NCI-H2227 (cell line): Measurements from ENCODE around the gene TMEM185B.
A peak's percentile ranks its signal among the peaks of the same experiment; 100 is the strongest.
"Not testable (repeated sequence)": the region's sequence is repeated elsewhere in the genome, so short reads cannot be mapped to it uniquely, and the experiment has no call there.

ENCODE experiments used
- DNase-seq: peaks from one replicate; lab custom pipeline; 2025; ENCODE audit not compliant: unreplicated experiment; lab: John Stamatoyannopoulos, UW

Gene TMEM185B

DNA sequence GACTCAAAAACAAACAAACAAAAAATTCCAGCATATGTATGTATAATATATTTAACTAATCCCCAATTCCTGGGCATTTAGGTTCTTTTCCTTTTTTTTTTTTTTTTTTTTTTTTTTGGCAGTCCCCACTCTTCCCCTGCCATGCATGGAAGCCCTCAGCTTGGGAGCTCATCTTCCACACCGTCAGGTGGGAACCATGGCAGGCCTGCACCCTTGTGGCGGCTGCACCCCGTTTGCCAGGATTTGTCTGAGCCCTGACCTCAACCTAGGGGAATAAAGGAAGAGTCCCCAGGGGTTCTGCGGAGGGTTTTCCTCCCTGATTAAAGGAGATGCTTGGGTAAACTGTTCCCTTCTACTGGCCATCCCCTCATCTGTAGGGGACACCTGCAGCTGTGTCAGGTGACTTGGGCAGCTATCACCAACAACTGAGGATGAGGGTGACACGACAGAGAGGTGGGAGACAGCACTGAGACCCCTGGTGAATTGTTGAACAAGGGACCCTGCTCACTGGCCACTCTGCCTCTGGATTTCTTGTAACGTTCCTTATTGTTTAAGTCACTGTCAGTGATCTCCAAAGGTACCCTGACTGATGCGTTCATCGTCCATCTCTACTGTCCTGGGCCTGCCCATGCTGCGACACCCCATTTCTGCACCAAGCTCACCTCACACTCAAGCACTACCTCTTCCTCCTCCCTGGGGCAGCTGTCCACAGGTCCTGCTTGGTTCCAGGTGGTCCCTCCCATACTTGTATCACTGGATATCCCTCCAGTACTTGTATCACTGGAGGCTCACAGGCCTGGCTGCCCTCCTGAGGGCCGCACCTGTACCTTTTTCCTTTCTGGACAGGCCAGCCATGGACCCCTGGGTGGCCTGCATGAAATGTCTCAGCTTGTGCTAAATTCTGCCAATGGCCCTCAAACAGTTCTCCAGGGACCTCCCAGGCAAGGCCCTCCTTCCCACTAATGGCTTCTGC, 14.5 kb downstream of the TMEM185B start:
- no peak for DNase-seq

DNA sequence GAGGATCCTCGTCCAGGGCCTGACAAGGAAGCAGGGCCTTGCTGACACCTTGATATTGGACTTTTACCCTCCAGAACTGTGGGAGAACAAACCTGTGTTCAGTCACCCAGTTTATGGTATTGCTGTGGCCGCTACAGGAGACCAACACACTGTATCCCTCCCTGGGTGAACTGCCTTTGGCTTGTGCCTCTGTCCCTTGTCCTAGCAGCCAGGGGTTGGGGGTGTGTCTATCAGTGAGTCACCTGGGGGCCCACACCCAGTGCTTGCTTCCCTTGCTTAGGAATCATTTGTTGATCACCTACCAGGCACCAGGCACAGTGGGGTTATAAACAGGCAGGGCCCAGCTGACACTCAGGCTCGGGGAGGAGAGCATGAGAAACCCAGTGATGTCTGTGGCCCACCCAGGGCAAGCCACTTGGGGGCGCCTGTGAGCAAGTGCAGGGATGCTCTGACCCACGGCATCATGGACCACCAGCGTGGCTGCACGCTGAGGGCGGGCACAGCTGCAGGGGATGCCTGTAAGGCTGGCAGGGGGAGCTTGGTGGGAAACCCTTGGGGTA, 17.1 kb downstream of the TMEM185B start:
- no peak for DNase-seq

DNA sequence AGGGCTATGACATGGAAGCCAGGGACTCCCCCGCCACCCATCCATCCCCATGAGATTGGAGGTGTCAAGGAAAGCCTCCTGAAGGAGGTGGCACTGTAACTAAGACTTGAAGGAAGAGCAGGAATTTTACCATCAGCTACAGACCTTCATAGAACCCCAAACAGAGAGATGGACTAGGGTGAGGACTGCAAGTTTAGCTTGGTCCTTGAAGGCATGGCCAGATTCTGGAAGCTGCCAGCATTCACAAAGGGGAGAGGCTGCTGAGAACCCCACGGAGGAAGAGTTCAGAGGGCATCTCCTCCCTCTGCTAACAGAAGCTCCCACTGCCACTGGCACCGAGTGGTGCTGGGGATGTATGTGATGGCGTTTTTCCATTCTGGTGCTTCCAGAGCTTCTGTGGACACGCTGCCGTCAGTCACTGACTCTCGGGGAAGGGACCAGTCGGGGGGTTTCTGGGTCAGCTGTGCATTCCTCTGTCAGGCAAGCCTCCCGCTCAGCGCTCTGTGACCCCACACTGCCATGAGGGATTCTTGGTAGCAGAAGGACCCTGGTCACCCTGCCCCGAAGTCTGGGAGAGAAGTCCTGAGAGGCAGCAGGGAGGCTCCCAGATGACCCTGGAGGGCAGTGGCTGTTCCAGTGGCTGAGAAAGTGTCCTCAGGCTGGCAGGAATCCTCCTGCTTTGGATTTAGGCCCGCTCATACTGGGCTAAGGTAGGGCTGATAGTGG, 18.1 kb downstream of the TMEM185B start:
- no peak for DNase-seq

DNA sequence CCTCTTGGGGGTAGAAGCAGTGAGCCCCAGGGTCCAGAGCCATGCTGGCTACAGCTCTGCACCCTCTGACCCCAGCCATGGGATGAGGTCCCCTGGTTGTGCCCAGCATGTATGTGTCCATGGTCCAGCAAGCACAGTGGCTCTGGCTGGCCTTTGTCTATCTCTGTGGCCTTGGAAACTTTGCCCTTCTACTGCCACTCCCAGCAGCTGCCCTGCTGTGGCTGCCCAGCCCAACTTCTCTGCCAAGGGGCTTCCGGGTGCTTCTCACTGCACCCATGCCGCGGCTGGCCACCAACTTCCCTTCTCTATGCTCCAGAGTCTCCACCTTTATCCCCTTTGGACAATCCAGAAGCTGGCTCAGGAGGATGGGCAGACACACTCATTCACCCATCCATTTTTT, 18.8 kb downstream of the TMEM185B start:
- no peak for DNase-seq

DNA sequence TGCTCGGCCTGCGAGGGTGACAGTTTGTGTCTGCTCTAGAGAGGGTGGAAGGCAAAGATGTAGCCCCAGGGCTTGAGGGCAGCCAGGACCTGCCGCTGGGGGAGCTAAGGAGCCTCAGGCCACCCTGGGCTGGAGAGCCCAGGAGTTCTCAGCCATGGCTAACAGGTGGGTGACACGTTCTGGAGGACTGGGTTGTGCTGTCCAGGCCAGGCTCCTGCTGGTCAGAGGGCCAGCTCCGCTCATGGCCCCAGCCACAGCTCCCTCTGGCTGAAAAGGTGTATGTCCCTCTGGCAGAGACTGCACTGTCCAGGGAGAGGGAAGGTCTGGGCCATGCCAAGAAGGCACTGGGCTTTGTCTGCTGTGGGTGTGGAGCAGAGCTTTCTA, 19.2 kb downstream of the TMEM185B start:
- DNase-seq: no peak

DNA sequence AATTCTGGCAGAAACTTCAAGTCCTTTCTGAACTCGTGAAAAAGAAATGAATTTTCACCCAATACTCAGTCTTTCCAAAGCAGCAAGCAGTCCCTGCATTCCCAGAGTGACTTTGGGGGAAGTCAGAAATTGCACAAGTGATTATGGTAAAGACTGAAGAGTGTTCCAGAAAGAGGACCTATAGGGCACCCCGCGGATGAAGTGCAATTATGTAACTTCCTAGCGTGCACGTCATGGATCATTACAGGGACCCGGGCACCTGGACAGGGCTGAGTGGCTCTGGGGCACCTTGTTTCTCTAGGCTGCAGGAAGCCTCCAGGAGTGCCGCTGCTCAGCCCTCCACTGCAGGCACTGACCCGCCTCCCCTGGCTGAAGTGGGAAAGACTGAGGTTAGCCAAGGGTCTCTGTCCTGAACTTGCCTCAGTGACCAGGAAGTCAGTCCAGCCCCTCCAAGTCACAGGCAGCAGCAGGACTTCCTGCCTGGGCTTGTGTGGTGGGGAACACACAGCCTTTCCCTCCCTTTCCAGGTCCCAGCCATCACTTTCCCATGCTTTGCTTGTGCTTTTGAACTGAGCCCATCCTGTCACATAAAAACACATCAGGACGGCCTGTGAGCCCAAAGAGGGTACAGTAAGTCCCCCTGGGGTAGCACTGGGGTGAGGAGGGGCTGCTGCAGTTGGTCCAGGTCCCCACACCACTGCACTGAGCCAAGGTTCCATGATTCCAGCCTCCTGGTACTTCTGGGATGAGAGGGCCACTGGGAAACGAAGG, 19.8 kb downstream of the TMEM185B start:
- DNase-seq: no peak

DNA sequence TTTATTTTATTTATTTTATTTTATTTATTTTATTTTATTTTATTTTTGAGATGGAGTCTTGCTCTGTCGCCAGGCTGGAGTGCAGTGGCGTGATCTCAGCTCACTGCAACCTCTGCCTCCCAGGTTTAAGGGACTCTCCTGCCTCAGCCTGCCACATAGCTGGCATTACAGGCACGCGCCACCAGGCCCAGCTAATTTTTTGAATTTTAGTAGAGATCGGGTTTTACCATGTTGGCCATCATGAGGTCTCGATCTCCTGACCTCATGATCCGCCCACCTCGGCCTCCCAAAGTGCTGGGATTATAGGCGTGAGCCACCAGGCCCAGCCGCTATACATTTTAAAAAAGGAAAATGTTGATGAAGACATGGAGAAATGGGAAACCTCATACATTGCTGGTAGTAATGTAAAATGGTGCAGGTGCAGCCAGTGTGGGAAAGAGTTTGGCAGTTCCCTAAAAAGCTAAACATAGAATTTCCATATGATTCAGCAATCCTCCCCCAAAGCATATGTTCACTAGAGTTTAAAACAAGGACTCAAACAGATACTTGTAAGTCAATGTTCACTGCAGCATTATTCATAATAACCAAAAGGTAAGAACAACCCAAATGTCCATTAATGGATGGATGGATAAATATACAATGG, 23.3 kb downstream of the TMEM185B start:
- not testable (repeated sequence) for DNase-seq

DNA sequence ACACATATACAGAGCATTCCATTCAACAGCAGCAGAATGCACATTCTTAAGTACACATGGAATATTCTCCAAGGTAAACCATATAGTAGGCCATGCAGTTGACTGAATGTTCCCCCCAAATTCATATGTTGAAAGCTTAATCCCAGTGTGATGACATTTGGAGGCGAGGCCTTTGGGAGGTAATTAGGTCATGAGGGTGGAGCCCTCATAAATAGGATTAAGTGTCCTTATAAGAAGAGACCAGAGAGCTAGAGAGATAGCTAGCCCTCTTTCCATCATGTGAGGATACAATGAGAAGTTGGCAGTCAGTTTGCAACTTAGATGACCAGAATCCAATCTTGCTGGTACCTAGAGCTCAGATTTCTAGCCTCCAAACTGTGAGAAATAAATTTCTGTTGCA, 27.6 kb downstream of the TMEM185B start:
- DNase-seq: no peak

DNA sequence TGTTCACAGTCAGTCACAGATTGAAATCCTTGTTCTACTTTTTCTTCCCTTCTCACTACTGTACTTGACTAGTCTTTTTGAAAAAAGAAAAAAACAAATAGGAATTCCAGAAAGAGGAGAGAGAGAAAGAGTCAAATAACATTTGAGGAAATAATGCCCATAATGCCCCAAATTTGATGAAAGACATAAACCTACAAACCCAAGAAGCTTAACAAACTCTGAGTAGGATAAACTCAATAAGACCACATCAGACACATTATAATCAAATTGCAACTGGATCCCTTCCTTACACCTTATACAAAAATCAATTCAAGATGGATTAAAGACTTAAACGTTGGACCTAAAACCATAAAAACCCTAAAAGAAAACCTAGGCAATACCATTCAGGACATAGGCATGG, 30.9 kb downstream of the TMEM185B start:
- no peak for DNase-seq

DNA sequence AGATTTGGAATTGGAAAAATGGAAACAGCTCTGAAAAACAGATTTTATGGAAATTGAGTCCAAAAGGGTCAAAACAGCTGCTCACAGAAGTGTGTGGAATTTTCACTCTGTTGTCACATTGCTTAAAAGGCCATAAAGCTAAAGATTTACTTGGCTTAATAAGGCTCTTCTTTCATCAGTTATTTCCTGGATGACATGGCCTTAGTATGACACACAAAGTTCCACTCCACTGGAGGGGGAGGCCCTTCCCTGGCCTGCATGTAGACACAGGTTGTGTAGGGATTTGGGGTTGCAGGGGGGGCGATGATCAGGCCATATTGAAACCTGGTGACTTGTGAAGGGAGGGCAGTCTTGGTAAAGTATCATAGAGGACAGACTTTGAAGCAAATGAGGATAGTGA, 34.0 kb downstream of the TMEM185B start:
- no peak for DNase-seq

DNA sequence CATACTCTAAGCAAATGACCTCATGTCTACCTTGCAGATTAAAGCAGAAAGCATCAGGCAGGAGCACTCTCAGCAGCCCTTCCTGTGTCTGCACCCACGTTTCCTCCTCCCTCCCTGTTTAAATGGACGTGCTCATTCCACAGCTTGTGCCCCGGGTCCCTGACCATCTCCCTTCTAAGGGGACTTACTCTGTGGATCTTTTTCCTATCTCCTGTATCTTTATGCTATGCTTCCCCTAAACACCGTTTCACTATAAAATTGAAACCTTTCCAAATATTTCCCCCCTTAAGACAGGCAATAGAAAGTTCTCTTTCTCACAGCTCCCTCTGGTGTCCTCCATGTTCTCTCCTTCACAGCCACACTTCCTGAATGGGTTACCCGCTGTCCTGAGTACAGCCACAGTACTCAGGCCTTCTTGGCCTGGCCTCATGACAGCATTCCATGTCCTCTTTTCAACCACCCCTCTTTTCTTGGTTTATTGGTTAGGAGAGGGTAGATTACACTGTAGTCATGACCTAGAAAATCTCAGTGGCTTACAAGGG, 41.1 kb downstream of the TMEM185B start:
- DNase-seq: no peak

DNA sequence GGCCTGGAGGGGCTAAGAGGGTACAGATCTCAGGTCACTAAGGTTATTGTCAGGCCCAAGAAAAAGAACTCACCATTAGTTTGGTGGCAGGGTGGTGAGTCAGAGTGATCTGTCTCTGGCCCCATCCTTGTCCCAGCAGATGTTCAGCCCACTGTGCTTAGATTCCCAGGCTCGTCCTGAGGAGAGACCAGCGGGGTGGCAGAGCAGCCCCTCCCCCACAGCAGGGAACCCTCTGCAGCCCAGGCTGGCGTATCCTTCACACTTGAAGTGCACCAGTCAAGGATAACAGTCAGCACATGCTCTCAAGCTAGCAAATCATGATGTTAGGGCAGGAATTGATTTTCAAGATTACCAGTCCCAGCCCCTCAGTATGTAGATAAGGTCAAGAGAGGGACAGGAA, 43.1 kb downstream of the TMEM185B start:
- peak; percentile 12 for DNase-seq

DNA sequence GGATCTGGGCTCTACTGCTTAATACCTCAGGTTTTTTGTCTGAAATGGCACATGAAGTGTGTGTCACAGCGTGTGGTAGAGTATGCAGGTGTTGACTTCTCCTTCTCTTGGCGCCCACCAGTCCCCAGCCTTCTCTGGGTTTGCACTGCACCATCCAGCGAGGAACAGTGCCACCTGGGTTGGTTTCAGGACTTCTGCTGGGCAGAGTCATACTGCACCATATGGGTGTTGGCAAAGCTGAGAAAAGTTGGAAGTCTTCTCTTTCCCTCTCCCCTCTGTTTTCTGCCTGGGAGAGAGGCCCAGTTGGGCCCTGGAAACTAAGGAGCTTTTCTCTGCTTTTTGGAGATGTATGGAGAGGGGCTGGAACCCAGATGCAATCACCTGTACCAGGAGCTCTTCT, 43.8 kb downstream of the TMEM185B start:
- no peak for DNase-seq

DNA sequence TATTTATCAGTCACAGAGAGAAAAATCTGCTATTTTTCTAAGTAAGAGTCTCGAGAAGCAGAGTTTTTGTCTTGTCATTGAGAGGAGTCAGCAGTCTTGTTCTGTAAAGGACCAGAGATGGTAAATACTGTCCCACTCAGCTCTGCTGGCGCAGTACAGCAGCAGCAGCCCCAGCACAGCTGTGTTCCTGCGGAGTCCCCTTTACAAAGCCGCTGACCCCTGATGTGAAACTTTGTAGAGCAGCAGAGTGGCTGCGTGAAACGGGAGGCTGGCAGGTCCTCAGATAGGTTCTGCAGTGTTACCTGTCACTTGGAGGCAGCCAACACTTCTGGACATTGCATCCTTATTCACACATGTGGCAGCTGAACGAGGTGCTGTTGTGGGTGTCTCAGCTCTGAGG, 45.2 kb downstream of the TMEM185B start:
- DNase-seq: no peak

DNA sequence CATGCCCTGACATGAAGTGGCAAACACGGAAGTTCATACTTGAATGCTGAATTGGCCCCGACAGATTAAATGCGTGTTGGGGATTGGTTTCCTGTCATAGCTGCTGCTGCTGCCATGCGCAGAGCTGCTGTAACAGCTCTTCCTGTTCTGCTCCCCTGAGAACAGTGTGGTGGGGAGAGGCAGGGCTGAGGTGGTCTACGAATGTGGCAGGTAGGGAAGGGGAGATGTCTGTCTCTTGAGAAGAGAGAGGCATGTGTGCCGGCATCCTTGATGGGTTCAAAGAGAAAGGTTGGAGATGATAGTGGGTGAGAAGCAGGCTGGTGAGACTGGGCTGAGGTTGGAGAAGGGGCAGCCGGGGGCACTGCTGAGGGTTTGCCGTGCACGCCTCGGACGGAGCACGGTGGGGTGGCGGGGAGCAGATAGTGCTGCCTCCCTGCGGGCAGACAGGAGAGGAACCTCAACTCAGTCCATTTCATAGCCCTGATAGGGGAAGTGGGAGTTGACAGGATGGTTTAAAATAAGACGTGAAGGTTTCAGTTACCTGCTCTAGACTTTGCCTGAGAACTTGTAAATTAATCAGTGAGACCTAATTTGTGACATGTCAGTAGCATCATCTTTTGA, 46.1 kb downstream of the TMEM185B start:
- no peak for DNase-seq

DNA sequence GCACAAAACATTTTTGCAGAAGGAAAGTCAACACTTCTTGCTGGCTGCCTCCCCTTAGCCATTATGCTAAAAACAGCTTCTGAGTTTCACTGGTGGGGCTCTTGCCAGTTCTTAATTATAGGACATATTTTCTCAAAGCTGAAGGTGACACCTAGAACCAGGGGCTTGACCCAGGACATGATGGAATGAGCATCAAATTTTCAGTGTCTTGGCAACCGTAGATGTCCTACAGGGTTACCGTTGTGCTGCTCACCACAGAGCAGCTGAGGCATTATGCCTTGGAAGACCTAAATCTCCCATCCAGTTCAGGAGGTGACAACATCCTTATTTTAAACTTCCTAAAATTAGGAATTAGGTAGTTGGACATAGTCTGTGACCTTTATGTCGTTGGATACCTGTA, 46.7 kb downstream of the TMEM185B start:
- DNase-seq: no peak

DNA sequence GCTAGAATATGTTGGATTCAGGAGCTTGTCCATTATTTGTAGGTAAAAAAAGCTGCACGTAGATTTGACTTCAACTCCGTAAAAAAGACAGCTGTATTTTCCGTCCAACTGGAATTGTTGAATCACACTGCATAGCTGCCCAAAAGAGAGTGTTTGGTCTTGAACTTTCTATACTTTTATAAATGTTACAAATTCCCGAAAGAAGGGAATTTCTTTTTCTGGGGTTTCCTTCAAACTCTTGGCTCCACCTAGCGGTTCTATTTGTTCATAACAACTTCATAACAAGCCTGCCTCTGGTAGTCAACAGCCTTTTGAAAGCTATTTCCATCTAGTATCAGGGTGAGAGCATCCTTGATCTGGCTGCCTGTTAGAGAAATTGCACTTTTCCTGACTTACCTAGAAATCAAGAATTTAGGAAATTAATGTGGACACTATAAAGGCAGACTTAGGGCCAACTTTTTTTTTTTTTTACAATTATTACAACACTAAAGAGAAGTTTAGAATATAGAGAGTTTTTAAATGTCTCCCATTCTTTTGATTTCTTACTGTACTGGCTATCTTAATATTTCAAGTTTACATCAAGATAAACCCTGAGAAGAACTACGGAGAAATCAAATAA, 48.1 kb downstream of the TMEM185B start:
- peak; percentile 70 for DNase-seq
